GM12872 (cell line): ENCODE measurements around the gene CRYL1.

ENCODE experiments used
- CTCF ChIP-seq: IDR thresholded peaks from 3 replicates; pipeline ENCODE4 v1.5.1; 2011; ENCODE audit warnings: low read depth, mild to moderate bottlenecking, low read length, moderate library complexity; ENCODE audit not compliant: insufficient read depth

Gene CRYL1

GRCh38 chr13:20512042-20512683 is 13.5 kb downstream of the CRYL1 start:
- TF ChIP-seq CTCF: no peak

GRCh38 chr13:20506696-20507095 is 19.0 kb downstream of the CRYL1 start:
- no peak for TF ChIP-seq CTCF

GRCh38 chr13:20505405-20506366 is 20.0 kb downstream of the CRYL1 start:
- TF ChIP-seq CTCF: no peak

- TF ChIP-seq CTCF: no peak
Observed at GRCh38 chr13:20503088-20504083, 22.3 kb downstream of the CRYL1 start.

GRCh38 chr13:20501592-20501991 is 24.1 kb downstream of the CRYL1 start:
- no peak for TF ChIP-seq CTCF

GRCh38 chr13:20501120-20501519 is 24.5 kb downstream of the CRYL1 start:
- no peak for TF ChIP-seq CTCF
